Measurements from ENCODE around the gene LYRM1.

The LYRM1 gene

GRCh38 chr16:20933589-20933988 lies 33.0 kb downstream of the LYRM1 start:
- Histone ChIP-seq H3K4me2 (ENCODE audit: low read depth, low read length, poor library complexity, severe bottlenecking) (no peak overlapping the region), H2AFZ (ENCODE audit: low read length) (no peak overlapping the region), H3K9me3 (ENCODE audit: insufficient read depth, low read depth, low read length) (no peaks in the 10 kb centered on the region), H3K9ac (ENCODE audit: low read depth, low read length, poor library complexity, severe bottlenecking) (no peak overlapping the region), H3K4me1 (ENCODE audit: insufficient read depth, low read length, poor library complexity, severe bottlenecking) (no peaks in the 10 kb centered on the region), H4K20me1 (ENCODE audit: insufficient read depth, low read length, poor library complexity, severe bottlenecking) (no peaks in the 10 kb centered on the region), H3K9me2 (replicated peaks; ENCODE audit: low read depth, low read length) (no peaks in the 10 kb centered on the region), H3K36me3 (ENCODE audit: insufficient read depth, low read length) (no peaks in the 10 kb centered on the region), H3K79me2 (ENCODE audit: insufficient read depth, low read length) (no peaks in the 10 kb centered on the region), H3F3A (ENCODE audit: low read depth) (no peaks in the 10 kb centered on the region), H3K4me3 (ENCODE audit: low read length, poor library complexity, severe bottlenecking) (no peak overlapping the region), H3K27me3 (ENCODE audit: insufficient read depth, low read length, poor library complexity, severe bottlenecking) (no peaks in the 10 kb centered on the region)
- no peak for TF ChIP-seq CTCF (conservative IDR thresholded peaks at IDR 0.05; ENCODE audit: low read length)
- no peak for TF ChIP-seq EZH2phosphoT487 (IDR thresholded peaks at IDR 0.05; ENCODE audit: borderline replicate concordance)

GRCh38 chr16:20937736-20938135 lies 37.2 kb downstream of the LYRM1 start:
- Histone ChIP-seq H3K9ac (ENCODE audit: low read depth, low read length, poor library complexity, severe bottlenecking) (no peak overlapping the region), H2AFZ (ENCODE audit: low read length) (no peak overlapping the region), H3K27me3 (ENCODE audit: insufficient read depth, low read length, poor library complexity, severe bottlenecking) (no peaks in the 10 kb centered on the region), H3K36me3 (ENCODE audit: insufficient read depth, low read length) (no peaks in the 10 kb centered on the region), H3K9me2 (replicated peaks; ENCODE audit: low read depth, low read length) (no peaks in the 10 kb centered on the region), H4K20me1 (ENCODE audit: insufficient read depth, low read length, poor library complexity, severe bottlenecking) (no peaks in the 10 kb centered on the region), H3K9me3 (ENCODE audit: insufficient read depth, low read depth, low read length) (no peaks in the 10 kb centered on the region), H3K4me3 (ENCODE audit: low read length, poor library complexity, severe bottlenecking) (no peak overlapping the region), H3K79me2 (ENCODE audit: insufficient read depth, low read length) (no peaks in the 10 kb centered on the region), H3F3A (ENCODE audit: low read depth) (no peaks in the 10 kb centered on the region), H3K4me2 (ENCODE audit: low read depth, low read length, poor library complexity, severe bottlenecking) (no peak overlapping the region), H3K4me1 (ENCODE audit: insufficient read depth, low read length, poor library complexity, severe bottlenecking) (peaks cover 6% of the 10 kb centered on the region)
- TF ChIP-seq EZH2phosphoT487 (IDR thresholded peaks at IDR 0.05; ENCODE audit: borderline replicate concordance) (no peak), CTCF (conservative IDR thresholded peaks at IDR 0.05; ENCODE audit: low read length) (no peak)

GRCh38 chr16:20938426-20938825 lies 37.9 kb downstream of the LYRM1 start:
- Histone ChIP-seq H3K9me3 (ENCODE audit: insufficient read depth, low read depth, low read length) (no peaks in the 10 kb centered on the region), H3K79me2 (ENCODE audit: insufficient read depth, low read length) (no peaks in the 10 kb centered on the region), H3K9me2 (replicated peaks; ENCODE audit: low read depth, low read length) (no peaks in the 10 kb centered on the region), H3K4me2 (ENCODE audit: low read depth, low read length, poor library complexity, severe bottlenecking) (no peak overlapping the region), H3K9ac (ENCODE audit: low read depth, low read length, poor library complexity, severe bottlenecking) (no peak overlapping the region), H3F3A (ENCODE audit: low read depth) (no peaks in the 10 kb centered on the region), H3K36me3 (ENCODE audit: insufficient read depth, low read length) (no peaks in the 10 kb centered on the region), H4K20me1 (ENCODE audit: insufficient read depth, low read length, poor library complexity, severe bottlenecking) (no peaks in the 10 kb centered on the region), H2AFZ (ENCODE audit: low read length) (no peak overlapping the region), H3K27me3 (ENCODE audit: insufficient read depth, low read length, poor library complexity, severe bottlenecking) (no peaks in the 10 kb centered on the region), H3K4me1 (ENCODE audit: insufficient read depth, low read length, poor library complexity, severe bottlenecking) (peaks cover 6% of the 10 kb centered on the region), H3K4me3 (ENCODE audit: low read length, poor library complexity, severe bottlenecking) (no peak overlapping the region)
- TF ChIP-seq CTCF (conservative IDR thresholded peaks at IDR 0.05; ENCODE audit: low read length) = no peak
